Erythroblast (primary cell): ENCODE results near the gene CPED1.

Source experiments
- GATA1 ChIP-seq: IDR thresholded peaks from 2 replicates; pipeline ENCODE4 v1.6.1; 2011; ENCODE audit warnings: low read depth, mild to moderate bottlenecking, control low read depth, low read length, moderate library complexity
- POLR2A ChIP-seq: IDR thresholded peaks from 2 replicates; pipeline ENCODE4 v1.6.1; 2011; ENCODE audit warnings: mild to moderate bottlenecking, low read length

DNA sequence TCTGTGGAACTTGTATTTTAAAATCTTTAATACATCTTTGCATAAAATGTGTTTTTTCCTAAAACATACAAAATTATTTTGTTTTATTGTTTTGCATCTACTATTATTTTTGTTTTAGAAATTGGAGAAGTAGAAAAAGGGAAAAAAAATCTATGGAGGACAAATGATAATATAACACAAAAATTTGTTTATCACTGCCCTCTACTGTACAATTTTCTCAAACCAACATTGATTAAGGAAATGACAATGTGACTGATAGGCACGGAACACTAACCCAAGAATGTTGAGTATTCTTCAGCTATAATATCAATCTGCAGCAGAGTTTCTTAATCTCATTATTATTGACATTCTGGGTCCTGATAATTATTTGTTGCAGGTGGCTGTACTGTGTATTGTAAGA is 47.4 kb upstream of the CPED1 start:
- TF ChIP-seq POLR2A (no peak), GATA1 (no peak)
